Lower lobe of right lung (tissue), 2 donors: ENCODE data around the gene MRPS2. TPM values are rescaled to one million over a fixed set of nuclear protein-coding genes. Genes with fewer than 3 reads are reported as not detected.

ENCODE experiments used
- ATAC-seq, 2 donors: fragments of 200-7000 bp; cut with Tn5 transposase; one replicate each; pipeline ENCODE4 v1.9.1; 2020 to 2022; ENCODE audit warnings: mild to moderate bottlenecking in 2 of 2, moderate library complexity in 2 of 2
- DNase-seq: peaks from one replicate; pipeline ENCODE4 v3.0.0-alpha.2; 2020
- H3K27ac ChIP-seq: fragments of 200-600 bp; one replicate; pipeline ENCODE4 v1.8.0; 2022
- H3K27me3 ChIP-seq: fragments of 200-600 bp; one replicate; pipeline ENCODE4 v1.8.0; 2022; ENCODE audit warnings: low read depth
- H3K36me3 ChIP-seq: fragments of 200-600 bp; one replicate; pipeline ENCODE4 v1.8.0; 2022; ENCODE audit warnings: mild to moderate bottlenecking
- H3K4me1 ChIP-seq: fragments of 200-600 bp; one replicate; pipeline ENCODE4 v1.8.0; 2022
- H3K4me3 ChIP-seq: fragments of 200-600 bp; one replicate; pipeline ENCODE4 v1.8.0; 2022; ENCODE audit warnings: mild to moderate bottlenecking
- H3K9me3 ChIP-seq: fragments of 200-600 bp; one replicate; pipeline ENCODE4 v1.8.0; 2022
- intact Hi-C: fragments of 100-400 bp; cut with DNase I; formaldehyde crosslinking; loops from one replicate; pipeline ENCODE4 v1.11.0; 2022
- total RNA-seq: library from RNA; stranded (reverse); fragmentation: NEBNext Ultra II Directional; extraction: Animal tissue kit (Norgen Biotek cat#: 25700); gene quantifications from one replicate; pipeline ENCODE4 v1.2.1, GENCODE V29; 2021
- TF ChIP-seq, protein P1 (sequence below): fragments of 200-600 bp; IDR thresholded peaks from one replicate; pipeline ENCODE4 v1.8.0; 2022; ENCODE audit warnings: antibody characterized with exemption, mild to moderate bottlenecking
- donor health status: DM: no; HTN: yes; CAD: no; lungs with severe emphysema.

The MRPS2 gene
- total RNA-seq, 1 donor from 2014 or later, result 21.9 TPM

DNA sequence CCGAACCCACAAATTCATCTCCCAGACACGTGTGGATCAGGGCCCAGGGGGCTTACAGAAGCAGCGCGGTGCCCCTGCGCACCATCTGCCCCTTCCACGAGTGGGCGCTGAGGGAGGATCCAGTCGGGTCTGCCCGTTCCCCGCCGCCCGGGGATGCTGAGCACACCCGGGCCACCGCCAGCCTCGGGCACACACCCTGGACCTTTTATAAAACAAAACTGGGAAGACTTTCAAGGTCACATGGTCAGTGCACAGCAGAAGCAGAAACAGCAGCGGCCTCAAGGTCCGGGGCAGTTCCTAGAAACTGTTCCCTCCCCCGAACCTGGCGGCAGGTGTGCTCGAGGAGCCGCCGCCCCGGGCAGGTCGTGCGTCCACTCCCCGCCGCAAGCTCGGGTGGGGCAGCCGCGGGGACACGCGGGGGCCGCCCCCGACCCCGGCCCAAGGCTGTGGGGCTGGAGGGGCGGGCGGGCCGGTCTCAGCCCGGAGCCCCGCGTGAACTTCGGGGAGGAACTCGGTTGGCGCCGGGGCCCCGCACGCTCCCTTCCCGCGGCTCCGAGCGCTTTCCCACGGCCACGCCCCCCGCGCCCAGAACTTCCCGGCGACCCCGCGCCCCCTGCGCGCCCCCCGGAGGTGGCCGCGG, 21.5 kb upstream of the MRPS2 start:
- H3K4me1 ChIP-seq, result peaks cover 39% of the 10 kb centered on the region
- peaks cover 8% of the 10 kb centered on the region for H3K36me3 ChIP-seq
- no peaks in the 10 kb centered on the region for H3K9me3 ChIP-seq
- peak; percentile 71 to 73 for ATAC-seq
- no peaks in the 10 kb centered on the region for H3K27me3 ChIP-seq
- peak overlapping the region; percentile 88 for H3K27ac ChIP-seq
- intact Hi-C loops, result no loop called here
- peak overlapping the region; percentile 67 for H3K4me3 ChIP-seq
- DNase-seq, result peak; percentile 77
- TF ChIP-seq, protein P1, sequence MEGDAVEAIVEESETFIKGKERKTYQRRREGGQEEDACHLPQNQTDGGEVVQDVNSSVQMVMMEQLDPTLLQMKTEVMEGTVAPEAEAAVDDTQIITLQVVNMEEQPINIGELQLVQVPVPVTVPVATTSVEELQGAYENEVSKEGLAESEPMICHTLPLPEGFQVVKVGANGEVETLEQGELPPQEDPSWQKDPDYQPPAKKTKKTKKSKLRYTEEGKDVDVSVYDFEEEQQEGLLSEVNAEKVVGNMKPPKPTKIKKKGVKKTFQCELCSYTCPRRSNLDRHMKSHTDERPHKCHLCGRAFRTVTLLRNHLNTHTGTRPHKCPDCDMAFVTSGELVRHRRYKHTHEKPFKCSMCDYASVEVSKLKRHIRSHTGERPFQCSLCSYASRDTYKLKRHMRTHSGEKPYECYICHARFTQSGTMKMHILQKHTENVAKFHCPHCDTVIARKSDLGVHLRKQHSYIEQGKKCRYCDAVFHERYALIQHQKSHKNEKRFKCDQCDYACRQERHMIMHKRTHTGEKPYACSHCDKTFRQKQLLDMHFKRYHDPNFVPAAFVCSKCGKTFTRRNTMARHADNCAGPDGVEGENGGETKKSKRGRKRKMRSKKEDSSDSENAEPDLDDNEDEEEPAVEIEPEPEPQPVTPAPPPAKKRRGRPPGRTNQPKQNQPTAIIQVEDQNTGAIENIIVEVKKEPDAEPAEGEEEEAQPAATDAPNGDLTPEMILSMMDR, result peak; percentile 23

DNA sequence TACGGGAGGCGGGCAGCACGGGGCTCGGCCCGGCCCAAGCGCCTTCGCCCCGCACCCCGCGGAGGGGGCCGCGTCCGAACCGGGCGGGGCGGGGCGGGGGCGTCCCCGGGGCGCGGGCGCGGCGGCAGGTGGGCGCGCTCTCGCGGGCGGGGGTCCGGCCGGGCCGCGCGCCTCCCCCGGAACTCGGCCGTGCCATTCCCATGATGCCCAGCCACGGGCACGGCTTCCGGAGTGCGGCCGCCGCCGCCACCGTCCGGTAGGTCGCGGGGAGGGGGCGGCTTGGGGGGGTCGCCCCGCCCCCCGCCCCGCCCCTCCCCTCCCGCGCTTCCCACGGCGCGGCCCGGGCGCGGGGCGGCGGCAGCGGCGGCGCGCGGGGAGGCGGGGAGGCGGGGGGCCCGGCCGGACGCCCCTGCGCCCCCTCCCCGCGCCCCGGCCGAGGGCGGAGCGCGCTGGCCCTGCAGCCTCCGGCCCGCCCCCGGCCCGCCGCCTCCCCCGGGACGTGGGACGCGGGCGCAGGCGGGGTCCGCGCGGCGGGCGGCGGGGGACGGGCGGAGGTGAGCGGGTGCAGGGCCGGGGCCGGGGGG, 20.9 kb upstream of the MRPS2 start, which contains the start of gene PPP1R26:
Gene PPP1R26 (plus strand): TSS at position 314 of the 584 bp plus-strand sequence. CDS start 4,729 bp downstream, outside the sequence.
- peaks cover 14% of the 10 kb centered on the region for H3K36me3 ChIP-seq
- H3K27me3 ChIP-seq, result no peaks in the 10 kb centered on the region
- H3K4me3 ChIP-seq, result peak within 1 kb of the TSS; percentile 73
- ATAC-seq (peak; percentile 20 to 28), DNase-seq (peak; percentile 60)
- intact Hi-C loops, result no loop called here
- peak within 1 kb of the TSS; percentile 88 for H3K27ac ChIP-seq
- H3K9me3 ChIP-seq, result no peaks in the 10 kb centered on the region
- peaks cover 39% of the 10 kb centered on the region for H3K4me1 ChIP-seq
- TF ChIP-seq, protein P1, result no peak

- ATAC-seq (peak; percentile 62 to 76), DNase-seq (peak; percentile 63)
- Histone ChIP-seq H3K27me3 (no peaks in the 10 kb centered on the region), H3K4me3 (peak overlapping the region; percentile 73), H3K36me3 (peaks cover 22% of the 10 kb centered on the region), H3K9me3 (no peaks in the 10 kb centered on the region), H3K27ac (peak overlapping the region; percentile 78), H3K4me1 (peaks cover 39% of the 10 kb centered on the region)
- intact Hi-C loops, result no loop called here
- TF ChIP-seq, protein P1, result no peak
Measured at GRCh38 chr9:135480071-135480939, 20.2 kb upstream of the MRPS2 start.

DNA sequence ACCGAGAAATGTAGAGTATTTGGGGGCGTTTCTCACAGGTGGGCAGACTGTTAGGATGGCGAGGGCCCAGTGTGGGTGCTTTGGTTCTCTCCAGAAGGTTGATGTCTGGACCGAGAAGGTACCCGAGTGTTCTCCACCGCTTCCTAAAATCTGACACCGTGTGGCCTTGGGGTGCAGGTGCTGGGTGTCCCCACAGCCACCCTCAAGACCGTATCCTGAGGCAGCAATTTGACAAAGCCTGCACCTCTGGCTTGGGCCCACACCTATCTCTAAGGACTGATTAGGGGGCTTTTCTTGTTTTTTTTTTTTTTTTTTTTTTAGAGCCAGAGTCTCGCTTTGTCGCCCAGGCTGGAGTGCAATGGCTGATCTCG, 19.6 kb upstream of the MRPS2 start:
- DNase-seq (no peak), ATAC-seq (no peak)
- intact Hi-C loops, result no loop called here
- Histone ChIP-seq H3K9me3 (no peaks in the 10 kb centered on the region), H3K4me1 (peaks cover 39% of the 10 kb centered on the region), H3K36me3 (peaks cover 28% of the 10 kb centered on the region), H3K4me3 (peak overlapping the region; percentile 73), H3K27me3 (no peaks in the 10 kb centered on the region), H3K27ac (peak overlapping the region; percentile 78)
- TF ChIP-seq, protein P1, result no peak

DNA sequence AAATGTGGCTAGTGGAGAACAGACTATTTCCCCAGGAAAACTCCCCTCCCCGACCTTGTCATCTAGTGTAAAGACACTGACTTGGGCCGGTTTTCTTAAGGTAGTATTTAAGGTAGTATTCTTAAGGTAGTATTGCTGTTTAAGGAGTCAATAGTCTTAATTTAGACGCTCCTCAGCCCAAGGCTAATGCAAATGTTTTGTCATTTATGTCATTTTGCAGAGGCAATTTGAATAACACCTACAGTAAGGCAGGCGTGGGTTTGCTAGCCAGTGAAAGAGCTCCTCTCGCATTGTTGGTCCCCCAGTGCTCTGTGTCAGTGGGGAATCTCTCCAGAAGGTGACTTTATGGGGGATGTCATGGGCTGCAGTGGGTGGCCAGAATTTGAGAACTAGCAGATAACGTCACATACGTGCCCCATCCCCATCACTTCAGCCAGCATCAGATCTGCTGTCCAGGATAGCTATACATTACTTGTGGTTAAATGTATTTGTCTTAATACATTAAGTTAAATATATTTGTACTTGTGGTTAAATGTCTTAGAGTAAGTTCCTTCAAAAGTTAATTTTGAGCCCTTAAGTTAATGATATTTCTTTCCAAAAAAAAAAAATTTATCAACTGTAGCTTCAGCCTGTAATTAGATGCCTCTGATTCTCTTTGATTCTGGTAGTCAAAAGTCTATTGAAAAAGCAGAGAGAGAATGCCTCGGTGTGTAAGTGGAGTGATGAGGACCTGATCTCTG, 18.3 kb upstream of the MRPS2 start:
- intact Hi-C loops, result no loop called here
- DNase-seq, result no peak
- no peak for ATAC-seq

More for the DNA sequence above, 18.3 kb upstream of the MRPS2 start:
- Histone ChIP-seq H3K36me3 (peaks cover 40% of the 10 kb centered on the region), H3K27me3 (no peaks in the 10 kb centered on the region), H3K27ac (no peak overlapping the region), H3K4me3 (no peak overlapping the region), H3K4me1 (peaks cover 37% of the 10 kb centered on the region), H3K9me3 (no peaks in the 10 kb centered on the region)
- TF ChIP-seq, protein P1, result no peak
